SW480 (cell line): ENCODE measurements around the gene ZNF835.
A peak's percentile ranks its signal among the peaks of the same experiment; 100 is the strongest.
"Not testable (repeated sequence)": the region's sequence is repeated elsewhere in the genome, so short reads cannot be mapped to it uniquely, and the experiment has no call there.

Experiments
- DNase-seq: peaks from one replicate; pipeline ENCODE4 v3.0.0-alpha.2; 2016; ENCODE audit warnings: low spot score

ZNF835 gene

GRCh38 chr19:56671613-56671994 lies at the start of gene ZNF835:
Gene ZNF835, minus strand, starts transcription at chr19:56671757. Its CDS starts 6,559 bp downstream, at chr19:56665198.
- DNase-seq: no peak

GRCh38 chr19:56720281-56720680 lies 48.7 kb upstream of the ZNF835 start:
- DNase-seq: no peak

GRCh38 chr19:56718231-56718630 lies 46.7 kb upstream of the ZNF835 start:
- DNase-seq: no peak

- no peak for DNase-seq
Measured at GRCh38 chr19:56712611-56713276, 41.2 kb upstream of the ZNF835 start.

- DNase-seq: no peak
Measured at GRCh38 chr19:56710437-56710836, 38.9 kb upstream of the ZNF835 start.

- DNase-seq: no peak
Measured at GRCh38 chr19:56707821-56708220, 36.3 kb upstream of the ZNF835 start.

GRCh38 chr19:56705939-56706338 lies 34.4 kb upstream of the ZNF835 start:
- DNase-seq: no peak

GRCh38 chr19:56701895-56702294 lies 30.3 kb upstream of the ZNF835 start:
- no peak for DNase-seq

GRCh38 chr19:56699552-56699951 lies 28.0 kb upstream of the ZNF835 start:
- no peak for DNase-seq

GRCh38 chr19:56692206-56692895 lies 20.8 kb upstream of the ZNF835 start:
- DNase-seq: no peak

- DNase-seq: no peak
Measured at GRCh38 chr19:56690670-56691069, 19.1 kb upstream of the ZNF835 start.

GRCh38 chr19:56689198-56689597 lies 17.6 kb upstream of the ZNF835 start:
- DNase-seq: no peak

GRCh38 chr19:56687031-56687430 lies 15.5 kb upstream of the ZNF835 start:
- DNase-seq: peak; percentile 40

GRCh38 chr19:56683116-56683515 lies 11.6 kb upstream of the ZNF835 start:
- DNase-seq: no peak

GRCh38 chr19:56681702-56682101 lies 10.1 kb upstream of the ZNF835 start:
- DNase-seq: no peak

GRCh38 chr19:56678205-56678604 lies 6.6 kb upstream of the ZNF835 start:
- no peak for DNase-seq

GRCh38 chr19:56672610-56673009 lies 1.1 kb upstream of the ZNF835 start:
- not testable (repeated sequence) for DNase-seq

GRCh38 chr19:56670961-56671612 lies 470 bp downstream of the ZNF835 start:
- no peak for DNase-seq

- no peak for DNase-seq
Measured at GRCh38 chr19:56670401-56670960, 1.1 kb downstream of the ZNF835 start.

GRCh38 chr19:56668676-56669075 lies 2.9 kb downstream of the ZNF835 start:
- no peak for DNase-seq

- no peak for DNase-seq
Measured at GRCh38 chr19:56667311-56667870, 4.2 kb downstream of the ZNF835 start.

GRCh38 chr19:56664511-56664910 lies 7.0 kb downstream of the ZNF835 start:
- DNase-seq: no peak
